ENCODE measurements around the gene MIXL1.

DNA sequence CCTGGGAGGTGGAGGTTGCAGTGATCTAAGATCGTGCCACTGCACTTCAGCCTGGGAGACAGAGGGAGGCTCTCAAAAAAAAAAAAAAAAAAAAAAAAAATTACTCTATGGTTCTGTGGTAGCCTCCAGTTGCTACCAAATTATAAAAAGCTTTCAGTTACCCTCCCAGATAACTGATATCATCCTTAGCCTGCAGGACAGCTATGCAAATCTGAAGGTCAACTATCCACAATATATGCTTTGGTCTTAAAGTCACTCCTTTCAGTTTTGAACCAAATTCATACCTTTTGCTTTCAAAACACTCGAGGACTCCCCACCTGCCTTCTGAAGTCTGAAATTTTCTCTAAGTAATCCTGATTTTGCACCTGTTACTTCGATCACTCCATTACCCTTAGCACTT lies 3.1 kb downstream of the MIXL1 start:
- TF ChIP-seq, protein P1, sequence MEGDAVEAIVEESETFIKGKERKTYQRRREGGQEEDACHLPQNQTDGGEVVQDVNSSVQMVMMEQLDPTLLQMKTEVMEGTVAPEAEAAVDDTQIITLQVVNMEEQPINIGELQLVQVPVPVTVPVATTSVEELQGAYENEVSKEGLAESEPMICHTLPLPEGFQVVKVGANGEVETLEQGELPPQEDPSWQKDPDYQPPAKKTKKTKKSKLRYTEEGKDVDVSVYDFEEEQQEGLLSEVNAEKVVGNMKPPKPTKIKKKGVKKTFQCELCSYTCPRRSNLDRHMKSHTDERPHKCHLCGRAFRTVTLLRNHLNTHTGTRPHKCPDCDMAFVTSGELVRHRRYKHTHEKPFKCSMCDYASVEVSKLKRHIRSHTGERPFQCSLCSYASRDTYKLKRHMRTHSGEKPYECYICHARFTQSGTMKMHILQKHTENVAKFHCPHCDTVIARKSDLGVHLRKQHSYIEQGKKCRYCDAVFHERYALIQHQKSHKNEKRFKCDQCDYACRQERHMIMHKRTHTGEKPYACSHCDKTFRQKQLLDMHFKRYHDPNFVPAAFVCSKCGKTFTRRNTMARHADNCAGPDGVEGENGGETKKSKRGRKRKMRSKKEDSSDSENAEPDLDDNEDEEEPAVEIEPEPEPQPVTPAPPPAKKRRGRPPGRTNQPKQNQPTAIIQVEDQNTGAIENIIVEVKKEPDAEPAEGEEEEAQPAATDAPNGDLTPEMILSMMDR (conservative IDR thresholded peaks at IDR 0.05) = no peak
- no peak for TF ChIP-seq ZFX (IDR thresholded peaks at IDR 0.05)

Data from C4-2B (cell line).